GM12873 (cell line): ENCODE results near the gene TIMM10.

Experiments used
- CTCF ChIP-seq: IDR thresholded peaks from 2 replicates; pipeline ENCODE4 v1.5.1; 2012; ENCODE audit warnings: low read depth, mild to moderate bottlenecking, moderate library complexity, low read length, control low read depth; ENCODE audit not compliant: insufficient read depth; ENCODE audit errors: missing control alignments

The TIMM10 gene

GRCh38 chr11:57523419-57523818 lies 7.1 kb downstream of the TIMM10 start:
- no peak for TF ChIP-seq CTCF

- TF ChIP-seq CTCF, result no peak
Measured at GRCh38 chr11:57521116-57521515, 9.4 kb downstream of the TIMM10 start.

- TF ChIP-seq CTCF, result no peak
Measured at GRCh38 chr11:57516061-57516443, 14.5 kb downstream of the TIMM10 start.

- TF ChIP-seq CTCF, result no peak
Measured at GRCh38 chr11:57515332-57516060, 15.1 kb downstream of the TIMM10 start, which contains the start of gene SLC43A1. Gene SLC43A1, minus strand, starts transcription at chr11:57515702. Its CDS starts 1,591 bp downstream, at chr11:57514111.

- TF ChIP-seq CTCF, result no peak
Measured at GRCh38 chr11:57514538-57515331, 15.8 kb downstream of the TIMM10 start.

- TF ChIP-seq CTCF, result no peak
Measured at GRCh38 chr11:57513911-57514537, 16.5 kb downstream of the TIMM10 start.

GRCh38 chr11:57513452-57513795 lies 17.1 kb downstream of the TIMM10 start:
- TF ChIP-seq CTCF, result no peak
